Right lobe of liver (tissue), 4 donors: Measurements from ENCODE around the gene TXLNG.

Experiments used
- POLR2A ChIP-seq: fragments of 450-650 bp; IDR thresholded peaks from one replicate; pipeline ENCODE4 v1.6.1; 2017; ENCODE audit warnings: antibody characterized with exemption, mild to moderate bottlenecking
- TF ChIP-seq, protein P1 (sequence below), 4 donors: fragments of 200-600 bp in 3 of 4; fragments of 450-650 bp in 1 of 4; IDR thresholded peaks; one replicate each; pipeline versions ENCODE4 v1.5.1 to v1.8.0; 2016 to 2022; ENCODE audit warnings: antibody characterized with exemption in 4 of 4, mild to moderate bottlenecking in 2 of 4
- donor health status: DM: no; HTN: no; CAD: no.
- donor health status: DM: no; HTN: no; CAD: no.
- donor health status: DM: no; HTN: yes; CAD: no.

DNA sequence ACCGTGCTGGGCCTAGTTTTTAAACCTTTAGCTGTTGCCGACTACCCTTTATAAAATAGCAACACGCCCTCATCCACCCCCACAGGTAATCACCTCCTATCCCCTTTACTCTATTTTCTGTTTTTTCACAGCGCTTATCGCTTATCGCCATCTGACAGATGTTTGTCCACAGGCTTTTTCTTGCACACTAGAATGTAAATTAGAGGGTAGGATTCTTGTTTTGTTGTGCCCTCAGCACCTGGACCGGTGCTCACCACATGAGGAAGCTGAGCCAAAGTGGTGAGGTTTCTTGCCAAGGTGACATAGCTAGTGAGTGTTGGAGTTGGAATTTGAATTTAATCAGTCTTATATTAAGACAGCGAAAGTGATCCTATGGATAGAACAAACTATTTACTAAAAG is 86.8 kb downstream of the TXLNG start:
- TF ChIP-seq, protein P1, sequence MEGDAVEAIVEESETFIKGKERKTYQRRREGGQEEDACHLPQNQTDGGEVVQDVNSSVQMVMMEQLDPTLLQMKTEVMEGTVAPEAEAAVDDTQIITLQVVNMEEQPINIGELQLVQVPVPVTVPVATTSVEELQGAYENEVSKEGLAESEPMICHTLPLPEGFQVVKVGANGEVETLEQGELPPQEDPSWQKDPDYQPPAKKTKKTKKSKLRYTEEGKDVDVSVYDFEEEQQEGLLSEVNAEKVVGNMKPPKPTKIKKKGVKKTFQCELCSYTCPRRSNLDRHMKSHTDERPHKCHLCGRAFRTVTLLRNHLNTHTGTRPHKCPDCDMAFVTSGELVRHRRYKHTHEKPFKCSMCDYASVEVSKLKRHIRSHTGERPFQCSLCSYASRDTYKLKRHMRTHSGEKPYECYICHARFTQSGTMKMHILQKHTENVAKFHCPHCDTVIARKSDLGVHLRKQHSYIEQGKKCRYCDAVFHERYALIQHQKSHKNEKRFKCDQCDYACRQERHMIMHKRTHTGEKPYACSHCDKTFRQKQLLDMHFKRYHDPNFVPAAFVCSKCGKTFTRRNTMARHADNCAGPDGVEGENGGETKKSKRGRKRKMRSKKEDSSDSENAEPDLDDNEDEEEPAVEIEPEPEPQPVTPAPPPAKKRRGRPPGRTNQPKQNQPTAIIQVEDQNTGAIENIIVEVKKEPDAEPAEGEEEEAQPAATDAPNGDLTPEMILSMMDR (IDR thresholded peaks at IDR 0.05), result no peak
- no peak for TF ChIP-seq POLR2A
